Endothelial cell (in vitro differentiated cells): ENCODE measurements around the gene MAD1L1. TPM values are rescaled to one million over a fixed set of nuclear protein-coding genes. Genes with fewer than 3 reads are reported as not detected.

Experiments used
- DNase-seq: peaks from one replicate; pipeline ENCODE4 v3.0.0; 2021; ENCODE audit warnings: low spot score
- H3K27ac Mint-ChIP-seq: one replicate; pipeline ENCODE4 v1.8.0; 2021; ENCODE audit warnings: mixed read lengths, inconsistent platforms; ENCODE audit not compliant: unreplicated experiment
- H3K27me3 Mint-ChIP-seq: one replicate; pipeline ENCODE4 v1.8.0; 2021; ENCODE audit warnings: mild to moderate bottlenecking, moderate library complexity, mixed read lengths, inconsistent platforms; ENCODE audit not compliant: unreplicated experiment
- H3K36me3 Mint-ChIP-seq: one replicate; pipeline ENCODE4 v1.8.0; 2021; ENCODE audit warnings: mild to moderate bottlenecking, low read depth, mixed read lengths, inconsistent platforms; ENCODE audit not compliant: unreplicated experiment
- H3K4me1 Mint-ChIP-seq: one replicate; pipeline ENCODE4 v1.8.0; 2021; ENCODE audit warnings: mild to moderate bottlenecking, mixed read lengths, inconsistent platforms; ENCODE audit not compliant: unreplicated experiment
- H3K4me3 Mint-ChIP-seq: one replicate; pipeline ENCODE4 v1.8.0; 2021; ENCODE audit warnings: mild to moderate bottlenecking, mixed read lengths, inconsistent platforms; ENCODE audit not compliant: unreplicated experiment
- H3K9me3 Mint-ChIP-seq: one replicate; pipeline ENCODE4 v1.8.0; 2021; ENCODE audit warnings: mixed read lengths, inconsistent platforms; ENCODE audit not compliant: unreplicated experiment
- CTCF ChIP-seq: fragments of 200-600 bp; sonication (generic); IDR thresholded peaks from one replicate; pipeline ENCODE4 v1.5.0; 2021; ENCODE audit warnings: antibody characterized with exemption; ENCODE audit not compliant: unreplicated experiment
- total RNA-seq: library from RNA; stranded (reverse); fragmentation: NEBNext Ultra II Directional; extraction: Animal tissue kit (Norgen Biotek cat#: 25700); gene quantifications from one replicate; pipeline ENCODE4 v1.2.1, GENCODE V29; 2021; ENCODE audit not compliant: unreplicated experiment

Gene MAD1L1
- total RNA-seq, 1 donor from 2014 or later: 43.3 TPM

GRCh38 chr7:2054927-2055326 is 177.8 kb downstream of the MAD1L1 start:
- H3K27me3 Mint-ChIP-seq: peaks cover 4% of the 10 kb centered on the region
- H3K4me1 Mint-ChIP-seq: no peaks in the 10 kb centered on the region
- no peak for TF ChIP-seq CTCF
- no peak for DNase-seq
- peaks cover 16% of the 10 kb centered on the region for H3K36me3 Mint-ChIP-seq
- H3K9me3 Mint-ChIP-seq: no peaks in the 10 kb centered on the region
- H3K27ac Mint-ChIP-seq: no peak overlapping the region
- H3K4me3 Mint-ChIP-seq: no peak overlapping the region

DNA sequence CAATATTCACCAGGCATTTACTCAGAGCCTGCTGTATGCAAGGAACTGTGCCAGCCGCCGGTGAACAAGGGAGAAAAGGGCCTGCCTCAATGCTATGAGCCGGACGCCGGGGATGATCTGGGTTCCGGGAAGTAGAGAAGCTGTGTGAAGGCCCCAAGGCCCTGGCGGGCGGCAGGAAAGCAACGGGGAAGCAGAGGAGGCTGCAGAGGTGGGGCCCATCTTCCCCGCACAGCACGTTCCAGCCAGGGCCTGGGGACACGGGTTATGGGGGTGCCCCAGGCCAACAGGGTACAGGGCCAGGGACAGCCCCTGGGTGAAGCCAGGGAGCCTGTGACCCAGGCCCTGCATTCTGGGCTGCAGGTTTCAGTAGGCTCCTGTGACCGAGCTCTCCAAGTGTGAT is 179.3 kb downstream of the MAD1L1 start:
- Mint-ChIP-seq H3K4me3 (no peak overlapping the region), H3K9me3 (no peaks in the 10 kb centered on the region), H3K27ac (no peak overlapping the region), H3K27me3 (peaks cover 5% of the 10 kb centered on the region), H3K4me1 (no peaks in the 10 kb centered on the region), H3K36me3 (peaks cover 8% of the 10 kb centered on the region)
- no peak for DNase-seq
- TF ChIP-seq CTCF: no peak

DNA sequence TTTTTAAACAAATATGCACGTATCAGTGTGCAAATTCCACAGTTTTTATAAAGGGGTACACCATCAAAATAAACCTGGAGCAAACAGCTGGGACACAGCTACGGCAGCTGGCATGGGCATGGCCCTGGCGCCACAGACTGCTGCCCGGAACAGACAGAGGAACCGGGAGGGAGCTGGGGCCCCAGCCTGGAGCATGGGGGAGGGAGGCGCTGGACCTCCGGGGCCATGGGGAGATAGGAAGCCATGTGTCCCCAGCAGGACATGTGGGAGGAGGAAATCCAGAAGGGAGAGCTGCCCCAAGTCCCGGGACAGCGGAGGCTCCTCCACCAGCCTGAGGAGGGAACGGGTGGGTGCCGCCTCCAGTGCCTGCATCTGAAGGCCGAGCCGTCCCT is 180.1 kb downstream of the MAD1L1 start:
- Mint-ChIP-seq H3K9me3 (no peaks in the 10 kb centered on the region), H3K27me3 (peaks cover 5% of the 10 kb centered on the region), H3K27ac (no peak overlapping the region), H3K36me3 (peaks cover 9% of the 10 kb centered on the region), H3K4me3 (no peak overlapping the region), H3K4me1 (no peaks in the 10 kb centered on the region)
- DNase-seq: no peak
- TF ChIP-seq CTCF: no peak

DNA sequence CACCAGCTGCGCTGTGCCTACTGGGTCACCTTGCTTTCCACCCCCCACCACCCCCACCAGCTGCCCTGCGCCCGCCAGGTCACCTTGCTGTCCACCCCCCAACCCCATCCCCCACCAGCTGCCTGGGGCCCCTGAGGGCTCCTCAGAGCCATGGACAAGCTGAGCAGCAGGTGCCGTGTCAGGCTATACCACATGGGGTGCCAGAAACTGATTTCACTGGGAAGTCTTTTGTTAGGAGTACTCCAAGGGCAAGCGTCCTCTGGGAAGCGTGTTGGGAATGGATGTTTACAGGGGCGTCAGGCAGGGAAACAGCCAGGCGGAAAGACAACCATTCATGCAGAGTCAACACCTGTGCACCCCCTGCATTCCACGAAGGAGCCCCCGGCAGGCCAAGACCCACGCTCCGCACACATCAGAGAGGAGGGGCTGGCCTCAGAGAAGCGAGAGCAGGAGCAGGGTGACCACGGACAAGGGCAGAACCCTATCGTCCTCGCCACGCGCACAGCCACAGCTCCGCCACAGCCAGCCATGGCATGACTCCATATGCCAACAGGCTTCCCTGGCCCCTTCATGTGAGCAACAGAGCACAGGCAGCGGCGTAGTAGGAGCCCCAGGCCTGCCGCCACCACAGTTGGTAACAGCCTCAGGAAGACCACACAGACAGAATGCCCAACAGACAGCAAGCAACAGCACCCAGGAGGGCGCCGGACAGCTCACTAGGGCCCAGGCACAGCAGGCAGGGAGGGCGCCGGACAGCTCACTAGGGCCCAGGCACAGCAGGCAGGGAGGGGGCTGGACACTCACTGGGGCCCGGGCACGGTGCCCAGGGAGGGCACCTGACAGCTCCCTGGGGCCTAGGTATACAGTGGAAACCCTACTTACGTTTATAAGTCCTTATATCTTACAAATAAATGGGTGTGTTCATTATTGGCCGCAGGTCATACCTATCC is 180.8 kb downstream of the MAD1L1 start:
- Mint-ChIP-seq H3K9me3 (no peaks in the 10 kb centered on the region), H3K27me3 (peaks cover 5% of the 10 kb centered on the region), H3K4me1 (no peaks in the 10 kb centered on the region), H3K27ac (no peak overlapping the region), H3K36me3 (peaks cover 10% of the 10 kb centered on the region), H3K4me3 (no peak overlapping the region)
- no peak for DNase-seq
- TF ChIP-seq CTCF: no peak

DNA sequence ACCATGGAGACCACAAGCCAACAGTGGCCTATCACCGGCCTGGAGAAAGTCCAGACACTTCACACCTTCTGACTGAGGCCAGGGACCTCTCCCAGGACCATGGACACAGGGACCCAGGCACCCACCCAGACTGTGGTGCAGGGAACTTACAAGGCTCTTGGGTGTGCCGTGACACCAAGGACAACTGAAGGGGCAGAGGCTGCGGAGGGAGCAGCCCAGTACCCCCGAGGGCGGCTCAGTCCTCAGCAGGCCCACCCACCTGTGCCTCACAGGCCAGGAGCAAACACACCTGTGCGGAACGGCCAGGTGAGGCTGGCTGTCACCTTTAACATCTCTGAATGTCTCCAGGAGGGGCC is 182.3 kb downstream of the MAD1L1 start:
- Mint-ChIP-seq H3K4me1 (no peaks in the 10 kb centered on the region), H3K27me3 (peaks cover 4% of the 10 kb centered on the region), H3K9me3 (no peaks in the 10 kb centered on the region), H3K36me3 (peaks cover 10% of the 10 kb centered on the region), H3K27ac (no peak overlapping the region), H3K4me3 (no peak overlapping the region)
- no peak for TF ChIP-seq CTCF
- DNase-seq: no peak
